ENCODE data around the gene SMAD4. TPM values are rescaled to one million over a fixed set of nuclear protein-coding genes. Genes with fewer than 3 reads are reported as not detected.

The SMAD4 gene
- polyA plus RNA-seq, 3 donors from 2014 or later: 38.8 to 67.2 (median 39.0) TPM

DNA sequence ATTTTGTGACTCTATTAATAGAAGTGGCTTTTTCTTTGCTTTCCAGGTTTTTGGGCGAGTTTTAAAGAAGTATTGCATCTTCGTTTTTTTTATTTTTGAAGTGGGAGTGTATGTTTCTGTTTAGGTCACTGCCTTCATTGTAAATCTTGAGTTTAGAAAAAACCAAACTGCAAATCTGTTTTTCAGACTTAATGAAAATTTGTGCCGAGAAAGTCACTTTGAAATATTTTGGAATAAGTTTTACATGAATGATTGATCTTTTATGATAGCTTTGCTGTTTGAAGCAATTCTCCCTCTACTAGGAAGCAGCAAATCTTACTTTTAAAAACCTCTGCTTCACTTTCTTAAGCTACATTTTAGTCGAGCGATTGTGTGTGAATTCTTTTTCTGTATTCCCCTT lies 2.2 kb downstream of the SMAD4 start:
- no peak for DNase-seq
- Mint-ChIP-seq H3K27me3 (ENCODE audit: low read depth in 3 of 3) (peaks cover 15 to 23% (median 23%) of the 10 kb centered on the region in 3 donors), H3K36me3 (peaks cover 0 to 3% (median 3%) of the 10 kb centered on the region in 3 donors), H3K9me3 (no peaks in the 10 kb centered on the region), H3K27ac (peak overlapping the region; percentile 20 to 100 (median 63)), H3K4me3 (peak overlapping the region; percentile 90 to 100 (median 98)), H3K4me1 (peaks cover 75 to 87% of the 10 kb centered on the region in 2 donors)

DNA sequence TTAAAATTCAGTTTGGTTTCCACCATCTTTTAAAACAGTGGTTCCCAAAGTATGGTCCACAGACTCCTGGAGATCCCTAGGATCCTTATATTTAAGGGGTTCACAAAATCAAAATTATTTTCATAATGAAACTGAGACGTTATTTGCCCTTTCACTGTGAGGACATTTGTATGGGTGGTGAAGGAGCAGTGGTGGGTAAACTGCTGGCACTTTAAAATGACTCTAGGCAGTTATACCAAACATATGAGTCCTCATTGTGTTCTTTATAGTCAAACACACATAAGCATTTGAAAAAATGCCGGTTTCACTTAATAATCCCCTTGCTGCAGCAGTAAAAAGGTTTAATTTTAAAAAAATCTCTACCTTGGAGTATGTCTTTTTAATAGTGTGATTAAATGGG lies 7.2 kb downstream of the SMAD4 start:
- peaks cover 0 to 3% (median 2%) of the 10 kb centered on the region in 3 donors for H3K27me3 Mint-ChIP-seq (ENCODE audit: low read depth in 3 of 3)
- no peaks in the 10 kb centered on the region for H3K9me3 Mint-ChIP-seq
- peaks cover 83 to 96% of the 10 kb centered on the region in 2 donors for H3K4me1 Mint-ChIP-seq
- no peak for DNase-seq
- peak overlapping the region in 2 of 5 donors; percentile 1 to 35 for H3K4me3 Mint-ChIP-seq
- peak overlapping the region in 2 of 6 donors; percentile 29 to 39 for H3K27ac Mint-ChIP-seq
- peaks cover 0 to 3% (median 0%) of the 10 kb centered on the region in 3 donors for H3K36me3 Mint-ChIP-seq

DNA sequence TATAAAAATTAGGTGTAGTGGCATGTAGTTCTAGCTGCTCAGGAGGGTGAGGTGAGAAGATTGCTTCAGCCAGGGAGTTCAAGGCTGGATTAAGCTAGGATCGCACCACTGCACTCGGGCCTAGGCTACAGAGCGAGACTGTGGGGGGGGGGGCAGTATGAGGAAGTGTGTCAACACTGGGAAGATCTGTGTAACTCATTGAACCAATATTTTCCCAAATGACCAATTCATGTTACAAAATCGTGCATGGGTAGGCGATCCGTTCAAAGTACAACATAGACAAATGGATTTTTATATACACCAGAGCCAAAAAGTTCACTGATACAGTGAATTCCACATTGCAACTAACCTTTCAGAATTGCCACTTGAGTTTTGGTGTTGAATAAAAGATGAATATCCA lies 8.1 kb downstream of the SMAD4 start:
- Mint-ChIP-seq H3K27ac (peak overlapping the region in 2 of 6 donors; percentile 29 to 31), H3K4me1 (peaks cover 84 to 96% of the 10 kb centered on the region in 2 donors), H3K9me3 (no peaks in the 10 kb centered on the region), H3K27me3 (ENCODE audit: low read depth in 3 of 3) (peaks cover 0 to 3% (median 2%) of the 10 kb centered on the region in 3 donors), H3K4me3 (no peak overlapping the region), H3K36me3 (peaks cover 0 to 3% (median 0%) of the 10 kb centered on the region in 3 donors)
- no peak for DNase-seq

DNA sequence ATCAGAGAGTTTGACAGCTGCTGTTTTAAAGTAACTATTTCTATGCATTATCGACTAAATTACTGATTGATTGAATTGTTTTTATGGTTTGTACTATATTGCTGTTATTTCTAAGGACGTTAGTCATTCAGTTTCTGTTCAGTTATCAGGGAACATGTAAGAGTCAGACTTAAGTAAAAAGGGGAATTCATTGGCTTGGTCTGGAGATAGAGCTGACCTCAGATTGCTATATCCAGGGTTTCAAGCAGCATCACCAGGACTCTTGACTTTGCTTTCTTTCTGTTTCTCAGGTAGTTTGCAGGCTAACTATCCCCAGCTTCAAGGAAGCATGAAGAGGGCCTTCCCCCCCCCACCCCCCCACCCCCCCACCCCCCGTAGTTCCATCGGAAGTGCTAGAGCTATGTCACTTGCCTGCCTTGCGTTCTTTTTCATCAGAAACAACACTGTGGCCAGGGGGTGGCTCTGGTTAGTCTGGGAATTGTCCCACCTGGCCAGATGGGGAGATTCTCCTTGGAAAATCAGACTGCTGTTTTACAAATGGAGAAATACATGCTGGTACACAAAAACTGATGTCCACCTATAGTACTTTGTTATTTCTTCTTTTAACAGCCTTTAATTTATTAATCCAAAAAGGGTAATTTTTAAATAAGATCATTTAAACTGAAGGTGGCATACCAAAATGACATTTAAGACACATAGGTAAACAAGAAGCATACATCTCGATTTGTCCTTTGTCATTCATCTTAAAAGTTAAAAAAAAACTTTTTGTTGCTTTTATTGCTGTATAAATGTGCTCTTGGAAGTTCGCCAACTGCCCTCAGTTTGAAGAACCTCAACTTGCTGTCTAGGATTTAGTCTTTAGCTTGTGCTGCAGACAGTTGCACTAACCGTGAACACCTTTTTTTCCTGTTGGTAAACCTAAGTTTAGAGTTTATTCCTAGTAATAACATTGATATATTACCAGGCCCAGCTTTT lies 9.4 kb downstream of the SMAD4 start:
- Mint-ChIP-seq H3K27ac (peak overlapping the region in 4 of 6 donors; percentile 43 to 66 (median 52)), H3K27me3 (ENCODE audit: low read depth in 3 of 3) (peaks cover 0 to 3% (median 2%) of the 10 kb centered on the region in 3 donors), H3K4me1 (peaks cover 86 to 96% of the 10 kb centered on the region in 2 donors), H3K9me3 (no peaks in the 10 kb centered on the region), H3K36me3 (no peaks in the 10 kb centered on the region), H3K4me3 (peak overlapping the region in 2 of 5 donors; percentile 43 to 64)
- no peak for DNase-seq

DNA sequence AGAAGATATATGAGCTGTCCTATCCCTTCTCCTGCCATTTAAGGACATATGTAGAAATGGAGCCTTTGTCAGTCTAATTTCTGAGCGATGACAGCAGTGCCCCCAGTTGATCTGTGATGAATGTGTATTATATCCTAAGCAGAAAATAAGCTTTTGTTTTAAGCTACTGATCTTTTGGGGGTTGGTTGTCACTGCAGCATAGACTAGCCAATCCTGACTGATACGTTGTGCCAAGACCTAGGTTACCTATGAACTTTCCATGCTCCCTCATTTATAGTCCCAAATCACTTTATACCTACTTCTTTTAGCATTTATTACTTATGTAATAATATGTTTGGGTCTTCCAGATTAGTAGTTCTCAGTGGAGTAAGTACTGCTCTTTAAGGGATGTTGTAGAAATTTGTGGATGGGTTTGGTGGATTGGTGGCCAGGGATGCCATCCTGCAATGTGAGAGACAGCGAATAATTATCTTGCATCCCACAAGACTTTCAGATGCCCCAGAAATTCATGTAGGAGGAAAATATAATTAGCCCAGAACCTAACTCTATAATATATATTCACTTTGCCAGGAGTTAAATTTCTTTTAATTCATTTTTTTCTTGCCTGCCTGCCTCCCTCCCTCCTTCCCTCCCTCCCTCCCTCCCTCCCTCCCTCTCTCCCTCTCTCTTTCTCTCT lies 11.8 kb downstream of the SMAD4 start:
- H3K4me3 Mint-ChIP-seq: peak overlapping the region in 1 of 5 donors; percentile 7
- H3K27me3 Mint-ChIP-seq (ENCODE audit: low read depth in 3 of 3): peaks cover 2 to 3% (median 3%) of the 10 kb centered on the region in 3 donors
- peaks cover 0 to 1% (median under 1%) of the 10 kb centered on the region in 3 donors for H3K36me3 Mint-ChIP-seq
- peak overlapping the region in 4 of 6 donors; percentile 14 to 43 (median 38) for H3K27ac Mint-ChIP-seq
- H3K9me3 Mint-ChIP-seq: no peaks in the 10 kb centered on the region
- no peak for DNase-seq
- H3K4me1 Mint-ChIP-seq: peaks cover 86 to 96% of the 10 kb centered on the region in 2 donors

DNA sequence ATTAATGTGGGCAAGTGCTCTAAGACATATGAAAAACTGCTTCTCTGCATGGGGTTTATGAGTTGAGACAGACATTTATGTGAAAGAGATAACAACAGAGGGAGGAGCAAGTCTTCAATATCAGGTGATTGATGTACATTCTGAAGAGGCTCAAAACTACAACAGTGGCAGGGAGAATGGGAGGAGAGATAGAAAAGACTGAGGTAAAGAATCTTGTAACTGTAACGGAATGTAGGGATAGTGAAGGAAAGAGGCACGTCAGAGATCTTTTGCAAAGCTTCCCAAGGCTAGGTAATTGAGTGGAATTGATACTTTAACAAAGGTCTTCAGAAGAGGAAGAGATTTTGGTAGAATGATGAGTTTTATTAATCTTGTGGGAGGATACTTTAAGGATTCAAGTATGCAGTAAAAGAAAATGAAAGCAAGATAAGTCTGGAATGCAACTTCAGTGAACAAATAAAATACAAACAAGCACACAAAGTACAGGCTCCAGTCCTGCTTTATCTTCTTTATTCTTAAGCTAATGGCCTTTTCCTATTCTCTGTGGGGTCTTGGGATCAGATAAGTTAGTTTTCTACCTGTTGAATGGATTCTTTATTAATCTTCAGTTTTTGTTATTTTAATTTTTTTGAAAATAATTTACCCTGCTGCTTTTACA lies 15.0 kb downstream of the SMAD4 start:
- Mint-ChIP-seq H3K27ac (peak overlapping the region; percentile 45 to 67 (median 54)), H3K36me3 (peaks cover 9 to 12% (median 11%) of the 10 kb centered on the region in 3 donors), H3K4me1 (peaks cover 62 to 84% of the 10 kb centered on the region in 2 donors), H3K9me3 (no peaks in the 10 kb centered on the region), H3K27me3 (ENCODE audit: low read depth in 3 of 3) (peaks cover 0 to 3% (median 3%) of the 10 kb centered on the region in 3 donors), H3K4me3 (peak overlapping the region in 3 of 5 donors; percentile 1 to 23 (median 1))
- no peak for DNase-seq

DNA sequence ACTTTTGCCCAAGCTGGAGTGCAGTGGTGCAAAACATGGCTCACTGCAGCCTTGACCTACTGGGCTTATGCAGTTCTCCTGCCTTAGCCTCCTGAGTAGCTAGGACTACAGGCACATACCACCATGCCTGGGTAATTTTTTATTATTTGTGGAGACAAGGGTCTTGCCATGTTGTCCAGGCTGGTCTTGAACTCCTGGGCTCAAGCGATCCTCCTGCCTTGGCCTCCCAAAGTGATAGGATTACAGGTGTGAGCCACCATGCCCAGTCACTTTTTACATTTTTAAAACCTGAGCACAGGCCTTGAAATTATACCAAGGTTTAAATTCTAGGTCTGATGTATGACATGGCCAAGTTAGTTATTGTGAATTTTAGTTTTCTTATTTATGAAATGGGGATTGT lies 18.2 kb downstream of the SMAD4 start:
- Mint-ChIP-seq H3K27me3 (ENCODE audit: low read depth in 3 of 3) (peaks cover 0 to 3% (median 0%) of the 10 kb centered on the region in 3 donors), H3K27ac (peak overlapping the region in 1 of 6 donors; percentile 38), H3K4me1 (peaks cover 40 to 69% of the 10 kb centered on the region in 2 donors), H3K36me3 (peaks cover 13 to 21% (median 15%) of the 10 kb centered on the region in 3 donors), H3K9me3 (no peaks in the 10 kb centered on the region), H3K4me3 (no peak overlapping the region)
- no peak for DNase-seq

DNA sequence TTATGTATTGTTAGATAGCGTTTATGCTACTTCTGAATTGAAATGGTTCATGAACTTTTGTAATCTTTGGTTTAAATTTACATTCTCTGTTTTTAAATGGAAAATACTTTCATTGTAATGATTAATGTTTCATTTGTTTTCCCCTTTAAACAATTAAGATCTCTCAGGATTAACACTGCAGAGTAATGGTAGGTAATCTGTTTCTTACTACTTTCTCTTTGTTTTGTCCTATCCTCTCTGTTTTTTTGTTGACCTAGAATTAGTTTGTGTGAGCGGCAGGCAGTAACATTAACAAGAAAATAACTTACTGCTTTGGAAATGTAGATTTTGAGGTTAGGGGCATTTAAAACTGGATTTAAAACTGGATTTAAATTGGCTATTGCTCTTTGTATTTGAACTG lies 19.1 kb downstream of the SMAD4 start:
- H3K36me3 Mint-ChIP-seq: peaks cover 13 to 21% (median 15%) of the 10 kb centered on the region in 3 donors
- H3K9me3 Mint-ChIP-seq: no peaks in the 10 kb centered on the region
- no peak for DNase-seq
- H3K27ac Mint-ChIP-seq: peak overlapping the region in 4 of 6 donors; percentile 17 to 62 (median 52)
- H3K27me3 Mint-ChIP-seq (ENCODE audit: low read depth in 3 of 3): peaks cover 0 to 3% (median 0%) of the 10 kb centered on the region in 3 donors
- H3K4me3 Mint-ChIP-seq: no peak overlapping the region
- peaks cover 40 to 69% of the 10 kb centered on the region in 2 donors for H3K4me1 Mint-ChIP-seq

DNA sequence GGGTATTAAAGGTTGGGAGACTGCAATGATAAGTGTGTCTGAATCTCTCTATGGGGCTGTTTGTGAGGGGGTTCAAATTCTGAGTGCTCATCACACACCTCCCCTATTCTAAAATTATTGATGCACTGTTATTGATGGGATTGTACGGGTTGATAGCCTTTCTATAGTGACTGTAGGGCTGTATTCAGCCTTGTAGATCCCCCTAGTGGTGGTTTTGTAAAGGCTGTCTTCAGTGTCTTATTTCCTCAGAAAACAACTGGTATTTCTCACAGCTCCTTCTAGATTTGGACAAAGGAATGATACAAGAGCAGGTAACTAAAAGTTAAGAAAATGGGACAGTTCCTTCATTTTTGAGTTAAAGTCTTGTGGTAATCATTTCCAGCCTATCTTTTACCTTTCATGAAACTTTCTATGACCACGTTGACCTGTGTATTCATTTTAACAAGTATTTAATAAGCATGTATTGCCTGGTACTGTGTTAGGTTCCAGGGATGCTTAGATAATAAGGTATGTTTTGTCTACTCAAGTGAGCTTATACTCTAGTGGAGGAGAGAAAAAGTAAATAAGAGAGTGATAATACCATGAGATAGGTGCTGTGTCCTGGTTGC lies 21.2 kb downstream of the SMAD4 start:
- Mint-ChIP-seq H3K4me1 (peaks cover 25 to 53% of the 10 kb centered on the region in 2 donors), H3K27ac (peak overlapping the region; percentile 36 to 83 (median 64)), H3K9me3 (no peaks in the 10 kb centered on the region), H3K36me3 (peaks cover 13 to 24% (median 15%) of the 10 kb centered on the region in 3 donors), H3K27me3 (ENCODE audit: low read depth in 3 of 3) (peaks cover 0 to 1% (median 0%) of the 10 kb centered on the region in 3 donors), H3K4me3 (no peak overlapping the region)
- DNase-seq: peak; percentile 45 to 53 (median 50)

DNA sequence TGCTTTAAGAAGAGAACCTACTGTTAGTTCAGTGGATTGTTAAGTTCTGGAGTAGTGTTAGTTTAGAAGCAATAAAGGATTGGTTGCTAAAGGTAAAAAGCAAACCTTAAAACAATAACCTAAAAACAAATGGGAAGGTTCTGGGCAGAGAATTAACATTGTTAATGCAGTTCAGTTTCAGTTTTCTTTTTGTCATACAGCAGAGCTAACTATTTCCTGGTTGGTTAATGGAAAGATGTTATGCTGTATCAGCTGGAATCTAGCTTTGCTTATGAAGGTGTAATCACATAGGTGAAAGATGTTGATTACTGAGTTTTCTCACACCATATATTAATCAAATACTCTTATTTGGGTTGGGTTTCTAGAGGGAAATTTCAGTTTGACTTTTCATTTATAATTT lies 23.8 kb downstream of the SMAD4 start:
- peaks cover 10 to 28% (median 15%) of the 10 kb centered on the region in 3 donors for H3K36me3 Mint-ChIP-seq
- DNase-seq: peak in 2 of 3 donors; percentile 14
- H3K27me3 Mint-ChIP-seq (ENCODE audit: low read depth in 3 of 3): no peaks in the 10 kb centered on the region
- H3K4me3 Mint-ChIP-seq: peak overlapping the region in 3 of 5 donors; percentile 32 to 76 (median 53)
- peaks cover 21 to 50% of the 10 kb centered on the region in 2 donors for H3K4me1 Mint-ChIP-seq
- no peaks in the 10 kb centered on the region for H3K9me3 Mint-ChIP-seq
- H3K27ac Mint-ChIP-seq: peak overlapping the region; percentile 85 to 92 (median 89)

DNA sequence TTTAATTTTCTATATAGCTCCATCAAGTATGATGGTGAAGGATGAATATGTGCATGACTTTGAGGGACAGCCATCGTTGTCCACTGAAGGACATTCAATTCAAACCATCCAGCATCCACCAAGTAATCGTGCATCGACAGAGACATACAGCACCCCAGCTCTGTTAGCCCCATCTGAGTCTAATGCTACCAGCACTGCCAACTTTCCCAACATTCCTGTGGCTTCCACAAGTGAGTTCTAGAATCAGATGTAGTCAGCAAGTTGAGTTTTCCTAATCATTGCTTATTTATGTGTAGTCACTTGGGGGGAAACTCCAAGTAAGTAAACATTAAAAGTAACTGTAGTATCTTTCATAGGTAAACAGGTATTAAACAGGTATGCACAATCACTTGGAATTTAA lies 24.8 kb downstream of the SMAD4 start:
- peaks cover 7 to 29% (median 12%) of the 10 kb centered on the region in 3 donors for H3K36me3 Mint-ChIP-seq
- no peak overlapping the region for H3K4me3 Mint-ChIP-seq
- no peaks in the 10 kb centered on the region for H3K9me3 Mint-ChIP-seq
- peaks cover 21 to 44% of the 10 kb centered on the region in 2 donors for H3K4me1 Mint-ChIP-seq
- no peaks in the 10 kb centered on the region for H3K27me3 Mint-ChIP-seq (ENCODE audit: low read depth in 3 of 3)
- H3K27ac Mint-ChIP-seq: peak overlapping the region in 1 of 6 donors; percentile 12
- no peak for DNase-seq

DNA sequence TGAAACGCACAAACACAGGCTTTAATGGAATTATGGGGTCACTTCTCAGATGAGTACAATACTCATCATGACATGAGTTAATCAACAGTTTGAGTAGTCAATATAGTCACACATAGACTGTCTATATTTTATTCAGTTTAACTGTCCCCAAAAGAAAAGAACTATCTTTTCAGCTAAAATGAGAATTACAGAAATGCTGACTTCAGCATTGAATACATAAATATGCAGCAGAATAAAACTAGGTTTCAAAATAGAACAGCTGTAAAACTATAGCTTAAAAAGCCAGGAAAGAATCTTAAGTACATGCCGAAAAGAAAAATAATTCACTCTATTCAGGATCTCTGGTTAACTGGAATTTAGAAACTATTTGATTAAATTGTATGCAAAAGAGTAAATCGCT lies 30.0 kb downstream of the SMAD4 start:
- Mint-ChIP-seq H3K27me3 (ENCODE audit: low read depth in 3 of 3) (peaks cover 0 to 1% (median 0%) of the 10 kb centered on the region in 3 donors), H3K27ac (peak overlapping the region in 1 of 6 donors; percentile 6)

More for the DNA sequence above, 30.0 kb downstream of the SMAD4 start:
- no peak for DNase-seq
- Mint-ChIP-seq H3K4me1 (peaks cover 17 to 29% of the 10 kb centered on the region in 2 donors), H3K9me3 (no peaks in the 10 kb centered on the region), H3K4me3 (no peak overlapping the region), H3K36me3 (peaks cover 12 to 36% (median 19%) of the 10 kb centered on the region in 3 donors)
